ENCODE data around the gene IRGC.

IRGC gene

DNA sequence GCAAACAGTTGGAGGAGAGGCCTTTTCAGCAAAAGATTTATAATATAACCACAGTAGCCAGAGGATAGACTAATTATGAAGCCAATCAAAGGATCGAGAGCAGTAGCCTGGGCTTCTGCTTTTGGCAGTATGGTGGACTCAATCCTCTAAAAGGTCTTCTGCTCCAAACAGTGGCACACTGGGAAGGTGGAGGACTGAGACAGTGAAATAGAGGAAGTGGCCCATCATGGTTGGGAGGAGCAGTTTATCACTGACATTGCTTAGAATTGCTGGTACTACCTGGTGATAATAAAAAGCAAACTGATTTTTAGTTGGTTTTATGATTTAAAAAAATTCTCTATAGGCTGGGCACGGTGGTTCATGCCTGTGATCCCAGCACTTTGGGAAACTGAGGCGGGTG, 25.0 kb upstream of the IRGC start (continued):
- TF ChIP-seq ZNF311 (tag by site-specific recombination; IDR thresholded peaks at IDR 0.05; ENCODE audit: borderline replicate concordance) (no peak), MEIS1 (CRISPR knock-in tag; IDR thresholded peaks at IDR 0.05; ENCODE audit: borderline replicate concordance) (no peak), ZNF174 (tag by site-specific recombination; IDR thresholded peaks at IDR 0.05) (no peak), ZNF354C (tag by site-specific recombination; IDR thresholded peaks at IDR 0.05; ENCODE audit: borderline replicate concordance, low read depth) (no peak), ZNF2 (tag by site-specific recombination; IDR thresholded peaks at IDR 0.05) (no peak)
- TF ChIP-seq, protein P1, sequence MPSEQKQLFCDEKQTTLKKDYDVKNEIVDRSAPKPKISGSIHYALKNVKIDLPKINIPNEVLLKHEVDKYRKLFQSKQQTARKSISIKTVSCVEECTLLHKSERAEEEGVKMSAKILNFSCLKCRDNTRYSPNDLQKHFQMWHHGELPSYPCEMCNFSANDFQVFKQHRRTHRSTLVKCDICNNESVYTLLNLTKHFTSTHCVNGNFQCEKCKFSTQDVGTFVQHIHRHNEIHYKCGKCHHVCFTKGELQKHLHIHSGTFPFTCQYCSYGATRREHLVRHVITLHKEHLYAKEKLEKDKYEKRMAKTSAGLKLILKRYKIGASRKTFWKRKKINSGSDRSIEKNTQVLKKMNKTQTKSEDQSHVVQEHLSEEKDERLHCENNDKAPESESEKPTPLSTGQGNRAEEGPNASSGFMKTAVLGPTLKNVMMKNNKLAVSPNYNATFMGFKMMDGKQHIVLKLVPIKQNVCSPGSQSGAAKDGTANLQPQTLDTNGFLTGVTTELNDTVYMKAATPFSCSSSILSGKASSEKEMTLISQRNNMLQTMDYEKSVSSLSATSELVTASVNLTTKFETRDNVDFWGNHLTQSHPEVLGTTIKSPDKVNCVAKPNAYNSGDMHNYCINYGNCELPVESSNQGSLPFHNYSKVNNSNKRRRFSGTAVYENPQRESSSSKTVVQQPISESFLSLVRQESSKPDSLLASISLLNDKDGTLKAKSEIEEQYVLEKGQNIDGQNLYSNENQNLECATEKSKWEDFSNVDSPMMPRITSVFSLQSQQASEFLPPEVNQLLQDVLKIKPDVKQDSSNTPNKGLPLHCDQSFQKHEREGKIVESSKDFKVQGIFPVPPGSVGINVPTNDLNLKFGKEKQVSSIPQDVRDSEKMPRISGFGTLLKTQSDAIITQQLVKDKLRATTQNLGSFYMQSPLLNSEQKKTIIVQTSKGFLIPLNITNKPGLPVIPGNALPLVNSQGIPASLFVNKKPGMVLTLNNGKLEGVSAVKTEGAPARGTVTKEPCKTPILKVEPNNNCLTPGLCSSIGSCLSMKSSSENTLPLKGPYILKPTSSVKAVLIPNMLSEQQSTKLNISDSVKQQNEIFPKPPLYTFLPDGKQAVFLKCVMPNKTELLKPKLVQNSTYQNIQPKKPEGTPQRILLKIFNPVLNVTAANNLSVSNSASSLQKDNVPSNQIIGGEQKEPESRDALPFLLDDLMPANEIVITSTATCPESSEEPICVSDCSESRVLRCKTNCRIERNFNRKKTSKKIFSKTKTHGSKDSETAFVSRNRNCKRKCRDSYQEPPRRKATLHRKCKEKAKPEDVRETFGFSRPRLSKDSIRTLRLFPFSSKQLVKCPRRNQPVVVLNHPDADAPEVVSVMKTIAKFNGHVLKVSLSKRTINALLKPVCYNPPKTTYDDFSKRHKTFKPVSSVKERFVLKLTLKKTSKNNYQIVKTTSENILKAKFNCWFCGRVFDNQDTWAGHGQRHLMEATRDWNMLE (tag by site-specific recombination; conservative IDR thresholded peaks at IDR 0.05; ENCODE audit: low read depth) = no peak
- TF ChIP-seq, protein P2, sequence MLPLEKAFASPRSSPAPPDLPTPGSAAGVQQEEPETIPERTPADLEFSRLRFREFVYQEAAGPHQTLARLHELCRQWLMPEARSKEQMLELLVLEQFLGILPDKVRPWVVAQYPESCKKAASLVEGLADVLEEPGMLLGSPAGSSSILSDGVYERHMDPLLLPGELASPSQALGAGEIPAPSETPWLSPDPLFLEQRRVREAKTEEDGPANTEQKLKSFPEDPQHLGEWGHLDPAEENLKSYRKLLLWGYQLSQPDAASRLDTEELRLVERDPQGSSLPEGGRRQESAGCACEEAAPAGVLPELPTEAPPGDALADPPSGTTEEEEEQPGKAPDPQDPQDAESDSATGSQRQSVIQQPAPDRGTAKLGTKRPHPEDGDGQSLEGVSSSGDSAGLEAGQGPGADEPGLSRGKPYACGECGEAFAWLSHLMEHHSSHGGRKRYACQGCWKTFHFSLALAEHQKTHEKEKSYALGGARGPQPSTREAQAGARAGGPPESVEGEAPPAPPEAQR (tag by site-specific recombination; IDR thresholded peaks at IDR 0.05) = no peak
- TF ChIP-seq, protein P3, sequence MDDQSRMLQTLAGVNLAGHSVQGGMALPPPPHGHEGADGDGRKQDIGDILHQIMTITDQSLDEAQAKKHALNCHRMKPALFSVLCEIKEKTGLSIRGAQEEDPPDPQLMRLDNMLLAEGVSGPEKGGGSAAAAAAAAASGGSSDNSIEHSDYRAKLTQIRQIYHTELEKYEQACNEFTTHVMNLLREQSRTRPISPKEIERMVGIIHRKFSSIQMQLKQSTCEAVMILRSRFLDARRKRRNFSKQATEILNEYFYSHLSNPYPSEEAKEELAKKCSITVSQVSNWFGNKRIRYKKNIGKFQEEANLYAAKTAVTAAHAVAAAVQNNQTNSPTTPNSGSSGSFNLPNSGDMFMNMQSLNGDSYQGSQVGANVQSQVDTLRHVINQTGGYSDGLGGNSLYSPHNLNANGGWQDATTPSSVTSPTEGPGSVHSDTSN (CRISPR knock-in tag; IDR thresholded peaks at IDR 0.05) = no peak

DNA sequence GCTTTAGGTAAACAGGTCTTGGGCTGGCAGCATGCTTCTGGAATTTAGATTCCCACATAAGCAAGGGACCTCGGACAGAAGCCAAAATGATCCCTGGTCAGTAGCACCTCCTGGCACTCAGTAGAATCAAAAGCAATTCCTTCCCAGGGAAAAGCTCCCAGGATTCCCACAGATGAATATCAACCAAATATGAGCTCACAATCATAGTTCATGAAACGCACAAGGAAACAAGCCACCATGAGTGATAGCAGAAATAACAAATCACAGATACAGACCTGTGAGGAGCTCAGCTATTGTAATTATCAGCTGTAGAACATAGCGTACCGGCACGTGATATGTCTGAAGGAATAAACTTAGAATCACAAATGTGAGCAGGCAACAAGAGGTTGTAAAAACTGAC, 24.1 kb upstream of the IRGC start:
- Histone ChIP-seq H3K36me3 (ENCODE audit: control insufficient read depth in 2 of 2, insufficient read depth in 1 of 2, low read length in 2 of 2) (no peaks in the 10 kb centered on the region), H3K4me1 (ENCODE audit: control insufficient read depth, insufficient read depth, low read length) (peaks cover 12% of the 10 kb centered on the region), H3K9me3 (ENCODE audit: control insufficient read depth, insufficient read depth, low read depth, low read length) (peaks cover 10% of the 10 kb centered on the region), H3K27ac (ENCODE audit: extremely low read depth, low read depth, low read length) (no peak overlapping the region), H3K4me3 (ENCODE audit: low read depth, low read length) (no peak overlapping the region)
- CTCF ChIA-PET = interaction anchor here (0.8 kb wide), 1 partner anchor 26 kb away, joined by 3 read pairs; no protein-coding TSS in a partner anchor
- POLR2A ChIA-PET = no interaction called here
- TF ChIP-seq TSHZ1 (tag by site-specific recombination; IDR thresholded peaks at IDR 0.05; ENCODE audit: borderline replicate concordance) = 0 out of 2 replicates have a peak, but pooled peaks have one; percentile 31
- 0 out of 2 replicates have a peak, but pooled peaks have one; percentile 21 for TF ChIP-seq ZNF155 (tag by site-specific recombination; IDR thresholded peaks at IDR 0.05)
- peak; percentile 93 for TF ChIP-seq SETDB1 (IDR thresholded peaks at IDR 0.05; ENCODE audit: insufficient read length, low read length)
- peak; percentile 98 for TF ChIP-seq ZNF280D (tag by site-specific recombination; IDR thresholded peaks at IDR 0.05)
- no peak for TF ChIP-seq ZNF560 (tag by site-specific recombination; IDR thresholded peaks at IDR 0.05; ENCODE audit: borderline replicate concordance)
- TF ChIP-seq ZNF596 (tag by site-specific recombination; IDR thresholded peaks at IDR 0.05) = no peak
- TF ChIP-seq ZNF416 (tag by site-specific recombination; IDR thresholded peaks at IDR 0.05) = 0 out of 2 replicates have a peak, but pooled peaks have one; percentile 40
- peak; percentile 49; the same call in 1 of the 2 replicates for TF ChIP-seq ZNF324 (tag by site-specific recombination; IDR thresholded peaks at IDR 0.05)
- TF ChIP-seq, protein P3 (CRISPR knock-in tag; IDR thresholded peaks at IDR 0.05) = no peak
- TF ChIP-seq, protein P4, sequence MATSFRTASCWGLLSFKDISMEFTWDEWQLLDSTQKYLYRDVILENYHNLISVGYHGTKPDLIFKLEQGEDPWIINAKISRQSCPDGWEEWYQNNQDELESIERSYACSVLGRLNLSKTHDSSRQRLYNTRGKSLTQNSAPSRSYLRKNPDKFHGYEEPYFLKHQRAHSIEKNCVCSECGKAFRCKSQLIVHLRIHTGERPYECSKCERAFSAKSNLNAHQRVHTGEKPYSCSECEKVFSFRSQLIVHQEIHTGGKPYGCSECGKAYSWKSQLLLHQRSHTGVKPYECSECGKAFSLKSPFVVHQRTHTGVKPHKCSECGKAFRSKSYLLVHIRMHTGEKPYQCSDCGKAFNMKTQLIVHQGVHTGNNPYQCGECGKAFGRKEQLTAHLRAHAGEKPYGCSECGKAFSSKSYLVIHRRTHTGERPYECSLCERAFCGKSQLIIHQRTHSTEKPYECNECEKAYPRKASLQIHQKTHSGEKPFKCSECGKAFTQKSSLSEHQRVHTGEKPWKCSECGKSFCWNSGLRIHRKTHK (tag by site-specific recombination; IDR thresholded peaks at IDR 0.05) = peak; percentile 67
- TF ChIP-seq YY1 (tag by site-specific recombination; IDR thresholded peaks at IDR 0.05) = no peak
